Stimulated activated CD4-positive, alpha-beta T cell treated with anti-CD3 and anti-CD28 coated beads, Interleukin-1b, Interleukin-23, amount 100 ng/mL, for 4 hours (primary cell): ENCODE results near the gene CLDN3.
A peak's percentile ranks its signal among the peaks of the same experiment; 100 is the strongest.
"Not testable (repeated sequence)": the region's sequence is repeated elsewhere in the genome, so short reads cannot be mapped to it uniquely, and the experiment has no call there.

Experiments used
- DNase-seq, 2 donors: peaks; one replicate each; pipeline ENCODE4 v3.0.0-alpha.2; 2020; ENCODE audit warnings: low read depth in 2 of 2

The CLDN3 gene

GRCh38 chr7:73737491-73738219, 32.4 kb downstream of the CLDN3 start:
- DNase-seq: no peak

GRCh38 chr7:73736885-73737284, 33.2 kb downstream of the CLDN3 start:
- no peak for DNase-seq

DNA sequence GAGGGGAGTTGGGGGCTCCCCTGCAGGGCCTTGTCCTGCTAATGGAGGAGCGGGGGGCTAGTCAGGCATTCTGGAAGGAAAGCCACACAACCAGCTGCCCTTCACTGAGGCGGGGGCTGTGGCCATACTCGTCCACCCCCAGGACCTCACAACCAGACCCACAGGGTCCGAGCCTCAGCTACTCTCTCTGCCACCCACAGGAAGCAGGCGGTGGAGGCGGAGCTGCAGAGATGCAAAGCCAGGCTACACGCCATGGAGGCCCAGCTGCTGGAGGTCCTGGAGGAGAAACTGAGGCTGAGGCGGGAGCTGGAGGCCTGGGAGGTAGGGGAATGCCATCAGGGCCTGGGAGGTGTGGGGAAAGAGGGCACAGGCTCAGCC, 34.6 kb downstream of the CLDN3 start:
- no peak for DNase-seq

DNA sequence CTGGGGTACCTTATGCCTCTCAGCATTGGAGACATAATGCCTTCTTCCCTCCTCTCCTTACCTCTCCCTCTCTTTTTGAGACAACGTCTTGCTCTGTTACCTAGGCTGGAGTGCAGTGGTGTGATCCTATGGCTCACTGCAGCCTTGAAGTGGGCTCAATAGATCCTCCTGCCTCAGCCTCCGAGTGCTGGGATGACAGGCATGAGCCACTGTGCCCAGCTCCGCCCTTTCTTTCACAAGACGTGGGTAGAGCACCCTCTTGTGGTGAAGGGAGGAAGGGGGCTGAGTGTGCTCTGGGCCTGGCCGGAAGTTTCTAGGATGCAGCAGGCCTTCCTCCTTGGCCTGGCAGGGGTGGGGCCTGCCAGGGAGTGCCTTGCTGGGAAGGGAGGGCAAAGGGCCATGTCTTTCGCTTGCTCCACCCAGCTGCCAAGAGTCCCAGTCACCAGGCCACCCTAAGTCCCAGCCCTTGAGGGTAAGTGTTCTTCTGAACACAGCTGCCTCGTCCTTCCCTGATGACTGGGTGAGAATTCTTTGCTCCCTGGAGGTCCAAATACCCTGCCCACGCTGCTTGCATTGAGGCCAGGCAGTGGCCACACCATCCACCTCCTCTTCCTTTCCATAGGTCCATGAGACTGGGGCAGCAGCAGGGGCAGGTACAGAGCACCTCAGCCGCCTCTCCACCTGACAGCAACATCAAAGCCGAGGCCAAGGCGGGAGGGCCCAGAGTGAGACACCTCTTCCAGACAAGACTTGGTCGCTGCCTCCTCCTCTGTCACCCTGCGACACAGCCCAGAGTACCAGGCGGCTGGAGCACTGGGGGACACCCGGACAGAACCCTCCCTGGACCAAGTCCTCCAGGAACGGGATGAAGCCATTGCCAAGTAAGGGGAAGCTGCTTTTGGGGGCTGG, 35.2 kb downstream of the CLDN3 start:
- peak; percentile 64 to 77 for DNase-seq

DNA sequence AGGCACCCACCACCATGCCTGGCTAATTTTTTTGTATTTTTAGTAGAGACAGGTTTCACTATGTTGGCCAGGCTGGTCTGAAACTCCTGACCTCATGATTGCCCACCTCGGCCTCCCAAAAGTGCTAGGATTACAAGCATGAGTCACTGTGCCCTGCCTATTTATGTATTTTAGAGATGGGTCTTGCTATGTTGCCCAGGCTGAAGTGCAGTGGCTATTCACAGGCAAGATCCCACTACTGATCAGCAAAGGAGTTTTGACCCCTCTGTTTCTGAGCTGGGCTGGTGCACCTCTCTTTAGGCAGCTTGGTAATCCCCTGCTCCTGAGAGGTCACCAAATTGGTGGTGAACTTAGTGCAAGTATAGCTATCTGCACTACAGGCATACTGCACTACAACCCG, 37.7 kb downstream of the CLDN3 start:
- DNase-seq: no peak

- DNase-seq: no peak
Observed at GRCh38 chr7:73730485-73730884, 39.6 kb downstream of the CLDN3 start.

DNA sequence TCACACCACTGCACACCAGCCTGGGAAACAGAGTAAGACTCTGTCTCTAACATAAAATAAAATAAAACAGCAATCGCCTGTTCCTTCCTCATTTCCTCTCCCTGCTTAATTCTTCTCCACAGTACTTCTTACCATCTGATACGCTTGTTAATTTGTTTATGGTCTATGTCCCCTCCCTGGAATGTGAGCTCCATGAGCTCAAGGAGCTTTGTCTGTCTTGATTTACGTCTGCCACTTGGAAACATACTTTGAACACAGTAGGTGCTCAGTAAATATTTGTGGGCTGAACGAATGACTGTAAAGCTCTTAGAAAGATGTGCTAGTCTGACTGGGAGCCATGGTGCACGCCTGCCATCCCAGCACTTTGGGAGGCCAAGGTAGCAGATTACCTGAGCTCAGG, 41.5 kb downstream of the CLDN3 start:
- DNase-seq: no peak

DNA sequence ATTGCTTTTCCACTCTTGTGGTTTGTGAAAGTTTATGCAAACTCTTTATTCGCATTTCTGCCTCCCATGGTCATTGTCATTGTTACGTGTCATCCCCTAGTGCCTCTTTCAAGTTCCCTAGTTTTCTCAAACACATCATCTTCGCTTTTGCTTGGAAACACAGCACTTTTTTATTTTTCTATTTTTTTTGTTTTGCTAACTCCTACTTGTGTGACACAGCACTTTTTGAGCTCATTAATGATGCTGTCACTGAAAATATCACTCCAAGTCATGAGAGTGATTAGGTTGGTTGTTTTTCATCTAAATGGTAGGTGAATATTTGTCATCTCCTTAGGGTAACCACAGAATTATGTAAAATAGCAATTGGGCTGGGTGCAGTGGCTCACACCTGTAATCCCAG, 42.1 kb downstream of the CLDN3 start:
- DNase-seq: no peak

GRCh38 chr7:73726083-73726466, 44.0 kb downstream of the CLDN3 start:
- DNase-seq: no peak

- no peak for DNase-seq
Observed at GRCh38 chr7:73723813-73724212, 46.3 kb downstream of the CLDN3 start.

DNA sequence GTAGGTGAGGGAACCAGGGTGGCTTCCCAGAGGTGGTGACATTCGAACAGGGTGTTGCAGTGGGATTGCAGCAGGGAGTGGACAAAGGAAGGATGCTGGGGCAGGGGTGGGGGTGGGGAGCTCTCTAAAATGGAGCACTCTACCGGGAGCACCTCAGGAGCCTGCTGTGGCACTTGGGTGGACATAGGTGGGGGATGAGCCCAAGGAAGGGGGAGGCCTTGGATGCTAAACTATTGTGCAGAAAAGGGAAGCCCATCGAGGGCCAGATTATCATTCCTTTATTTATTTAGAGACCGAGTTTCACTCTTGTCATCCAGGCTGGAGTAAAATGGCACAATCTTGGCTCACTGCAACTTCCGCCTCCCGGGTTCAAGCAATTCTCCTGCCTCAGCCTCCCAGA, 47.3 kb downstream of the CLDN3 start:
- DNase-seq: no peak

GRCh38 chr7:73722182-73722581, 47.9 kb downstream of the CLDN3 start:
- DNase-seq: not testable (repeated sequence)

DNA sequence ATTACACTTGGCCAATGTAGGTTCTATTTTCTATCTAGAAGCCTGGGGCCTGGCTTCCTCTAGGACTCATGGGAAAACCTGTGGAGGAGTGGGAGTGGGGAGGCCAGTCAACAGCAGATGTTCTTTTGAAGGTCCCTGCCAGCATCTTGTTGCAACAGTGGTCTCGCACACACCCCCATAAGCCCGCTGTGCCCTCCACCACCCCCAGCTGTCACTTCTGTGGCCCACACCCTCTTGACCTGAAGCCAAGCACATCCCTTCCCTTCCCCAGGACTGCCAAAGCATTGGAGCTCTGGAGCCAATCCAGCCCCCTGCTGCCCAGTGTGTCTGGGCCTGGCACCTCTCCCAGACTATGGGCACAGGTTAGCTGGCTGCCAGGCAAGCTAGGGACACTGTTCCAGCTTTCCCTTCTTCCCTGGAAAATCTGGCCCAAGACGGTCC, 48.7 kb downstream of the CLDN3 start:
- no peak for DNase-seq

DNA sequence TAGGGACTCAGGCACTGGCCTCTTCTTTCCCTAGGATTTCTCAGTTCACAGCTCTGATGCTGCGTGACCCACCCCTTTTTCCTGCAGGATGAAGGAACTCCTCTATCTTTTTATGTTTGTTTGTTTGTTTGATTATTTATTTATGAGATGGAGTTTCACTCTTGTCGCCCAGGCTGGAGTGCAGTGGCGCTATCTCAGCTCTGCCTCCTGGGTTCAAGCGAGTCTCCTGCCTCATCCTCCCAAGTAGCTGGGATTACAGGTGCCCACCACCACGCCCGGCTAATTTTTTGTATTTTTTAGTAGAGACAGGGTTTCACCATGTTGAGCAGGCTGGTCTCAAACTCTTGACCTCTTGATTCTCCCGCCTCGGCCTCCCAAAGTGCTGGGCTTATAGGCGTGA, 49.6 kb downstream of the CLDN3 start:
- not testable (repeated sequence) for DNase-seq

- no peak for DNase-seq
Observed at GRCh38 chr7:73719806-73720169, 50.3 kb downstream of the CLDN3 start.
